ENCODE measurements around the gene STXBP2. TPM values are rescaled to one million over a fixed set of nuclear protein-coding genes. Genes with fewer than 3 reads are reported as not detected.

The STXBP2 gene
- polyA plus RNA-seq, 3 donors, result 43.6 to 114 (median 83.1) TPM

DNA sequence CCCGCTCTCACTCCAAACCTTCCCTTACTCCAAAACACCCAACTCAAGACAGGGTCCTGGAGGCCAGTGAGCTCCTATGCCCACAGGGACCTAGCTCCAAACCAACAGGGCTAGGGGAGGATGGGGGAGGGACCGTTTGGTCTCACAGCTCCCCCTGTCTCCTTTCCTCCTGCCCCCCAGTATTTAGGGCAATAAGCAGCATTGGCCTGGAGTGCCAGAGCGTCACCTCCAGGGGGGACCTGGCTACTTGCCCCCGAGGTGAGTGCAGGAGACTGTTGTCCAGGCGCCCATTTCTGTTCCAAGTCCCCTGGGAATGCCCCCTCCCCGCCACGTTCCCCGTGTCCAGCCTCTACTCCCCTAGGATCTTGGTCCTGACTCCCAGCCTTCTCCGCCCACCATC lies 32.7 kb downstream of the STXBP2 start:
- no peak overlapping the region for H3K27ac ChIP-seq (ENCODE audit: low read depth, low read length)
- 21 to 37% (median 30%) methylated on average over 9 of the region's 9 CpGs for WGBS, 3 donors

DNA sequence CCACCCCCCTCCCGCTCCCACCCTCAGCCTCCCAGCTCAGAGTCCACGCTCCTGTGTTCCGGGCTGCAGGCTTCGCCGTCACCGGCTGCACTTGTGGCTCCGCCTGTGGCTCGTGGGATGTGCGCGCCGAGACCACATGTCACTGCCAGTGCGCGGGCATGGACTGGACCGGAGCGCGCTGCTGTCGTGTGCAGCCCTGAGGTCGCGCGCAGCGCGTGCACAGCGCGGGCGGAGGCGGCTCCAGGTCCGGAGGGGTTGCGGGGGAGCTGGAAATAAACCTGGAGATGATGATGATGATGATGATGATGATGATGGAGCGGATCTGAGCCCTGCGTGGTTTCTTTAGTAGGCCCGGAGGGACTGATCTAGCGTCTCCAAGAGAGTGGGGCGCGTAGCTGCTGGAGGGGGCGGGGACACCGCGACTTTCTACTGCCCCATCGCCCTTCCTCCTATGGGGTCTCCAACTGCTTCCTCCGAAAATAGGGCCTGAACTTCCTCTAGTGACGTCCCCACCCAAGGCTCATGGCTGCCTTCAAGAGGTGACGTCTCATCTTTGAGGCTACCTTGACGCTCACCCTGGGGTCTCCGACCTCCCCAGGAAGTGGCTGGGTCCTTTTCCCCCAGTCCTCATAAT lies 33.4 kb downstream of the STXBP2 start:
- no peak overlapping the region for H3K27ac ChIP-seq (ENCODE audit: low read depth, low read length)
- 1 to 2% (median 1%) methylated on average over 40 to 43 of the region's 43 CpGs for WGBS, 3 donors

DNA sequence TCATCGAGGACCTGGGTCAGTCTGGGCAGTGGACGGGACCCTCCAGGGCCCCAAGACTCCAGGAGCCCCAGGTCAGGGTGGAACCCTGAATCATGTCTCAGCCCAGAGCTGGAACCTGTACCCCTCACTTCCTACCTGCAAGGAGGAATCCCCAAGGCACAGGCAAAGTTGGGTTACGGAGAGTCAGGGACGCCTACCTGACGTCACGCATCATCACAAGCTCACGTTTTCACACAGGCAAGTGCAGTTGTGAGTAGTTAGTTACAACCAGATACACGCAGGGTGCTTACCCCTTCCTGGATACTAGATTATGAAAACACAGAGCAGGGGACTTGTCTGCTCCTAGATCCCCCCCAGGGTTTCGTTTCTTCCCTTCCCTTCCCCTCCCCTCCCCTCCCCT lies 33.9 kb downstream of the STXBP2 start:
- H3K27ac ChIP-seq (ENCODE audit: low read depth, low read length), result no peak overlapping the region
- WGBS, 3 donors, result 19 to 43% (median 30%) methylated on average over 9 of the region's 9 CpGs

DNA sequence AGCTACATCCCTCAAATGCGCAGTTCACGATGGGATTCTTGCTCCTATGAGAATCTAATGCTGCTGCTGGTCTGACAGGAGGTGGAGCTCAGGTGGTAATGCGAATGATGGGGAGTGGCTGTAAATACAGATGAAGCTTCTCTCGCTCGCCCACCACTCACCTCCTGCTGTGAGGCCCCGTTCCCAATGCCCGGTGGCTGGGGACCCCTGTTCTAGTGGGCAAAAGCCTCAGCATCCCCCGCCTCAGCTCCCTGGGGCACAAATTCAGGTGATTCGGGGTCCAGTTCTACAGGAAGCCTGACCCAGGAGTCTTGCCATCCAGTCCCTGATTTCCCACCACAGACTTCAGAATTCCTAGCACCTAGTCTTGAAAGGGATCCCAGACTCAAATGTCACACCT lies 35.6 kb downstream of the STXBP2 start:
- 29 to 59% (median 54%) methylated on average over 9 of the region's 9 CpGs for WGBS, 3 donors
- no peak overlapping the region for H3K27ac ChIP-seq (ENCODE audit: low read depth, low read length)

DNA sequence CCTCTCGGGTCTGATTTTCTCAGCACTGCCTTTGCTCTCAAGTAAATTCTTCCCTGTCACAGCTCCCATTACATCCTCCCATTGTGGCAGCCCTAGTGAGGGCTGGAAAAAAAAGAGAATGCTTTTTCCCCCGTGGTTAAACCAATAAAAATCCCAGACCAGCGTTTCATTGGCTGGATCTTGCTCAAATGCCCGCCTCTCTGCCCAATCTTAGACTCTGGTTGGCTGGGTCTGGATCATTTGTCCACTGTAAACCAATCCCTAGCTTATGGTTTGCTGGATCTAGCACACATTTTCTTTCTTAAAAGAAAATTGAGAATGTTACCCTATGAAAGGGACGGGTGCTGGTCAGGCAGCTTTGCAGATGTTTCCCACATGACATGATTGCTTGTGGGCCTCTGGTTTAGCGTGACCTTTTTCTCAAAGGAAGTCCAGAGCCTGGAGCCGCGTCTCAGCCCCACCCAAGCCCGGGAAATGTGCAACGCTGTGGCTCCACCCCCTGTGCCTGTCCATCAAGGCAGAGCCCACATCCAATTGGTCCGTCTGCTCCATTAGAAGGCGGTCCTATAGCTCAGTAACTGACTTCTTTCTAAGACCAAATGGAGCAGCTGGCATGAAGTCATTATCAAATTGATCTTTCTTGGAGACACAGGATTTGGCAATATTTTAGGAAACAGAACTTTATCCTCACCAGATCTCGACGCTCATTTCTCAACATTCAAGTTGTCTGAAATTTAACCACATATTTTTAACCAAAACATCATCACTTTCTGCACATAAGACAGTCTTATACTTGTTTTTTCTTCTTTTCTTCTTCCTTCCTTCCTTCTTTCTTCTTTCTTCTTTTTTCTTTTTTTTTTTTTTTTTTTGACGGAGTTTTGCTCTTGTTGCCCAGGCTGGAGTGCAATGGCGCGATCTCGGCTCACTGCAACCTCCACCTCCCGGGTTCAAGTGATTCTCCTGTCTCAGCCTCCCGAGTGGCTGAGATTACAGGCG lies 37.4 kb downstream of the STXBP2 start:
- WGBS, 3 donors, result 42 to 51% (median 47%) methylated on average over 17 to 20 of the region's 21 CpGs
- H3K27ac ChIP-seq (ENCODE audit: low read depth, low read length), result no peak overlapping the region

DNA sequence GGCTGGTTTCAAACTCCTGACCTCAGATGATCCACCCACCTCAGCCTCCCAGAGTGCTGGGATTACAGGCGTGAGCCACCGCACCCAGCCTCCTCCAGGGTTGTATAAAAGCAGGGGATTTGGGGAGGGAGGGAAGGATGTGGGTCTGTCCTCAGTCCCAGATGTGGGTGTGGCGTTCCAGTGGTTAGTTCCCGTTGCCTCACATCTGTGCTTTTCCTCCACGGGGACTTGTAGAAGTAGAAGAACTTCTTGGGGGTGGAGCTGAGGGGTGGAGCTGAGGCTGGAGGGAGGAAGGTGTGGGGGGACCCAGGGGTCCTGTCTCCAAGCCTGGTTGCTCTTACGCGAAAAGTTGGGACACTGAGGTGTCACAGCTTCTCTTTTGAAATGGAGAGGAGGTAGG lies 39.5 kb downstream of the STXBP2 start:
- 17 to 39% (median 17%) methylated on average over 7 of the region's 7 CpGs for WGBS, 3 donors
- no peak overlapping the region for H3K27ac ChIP-seq (ENCODE audit: low read depth, low read length)

DNA sequence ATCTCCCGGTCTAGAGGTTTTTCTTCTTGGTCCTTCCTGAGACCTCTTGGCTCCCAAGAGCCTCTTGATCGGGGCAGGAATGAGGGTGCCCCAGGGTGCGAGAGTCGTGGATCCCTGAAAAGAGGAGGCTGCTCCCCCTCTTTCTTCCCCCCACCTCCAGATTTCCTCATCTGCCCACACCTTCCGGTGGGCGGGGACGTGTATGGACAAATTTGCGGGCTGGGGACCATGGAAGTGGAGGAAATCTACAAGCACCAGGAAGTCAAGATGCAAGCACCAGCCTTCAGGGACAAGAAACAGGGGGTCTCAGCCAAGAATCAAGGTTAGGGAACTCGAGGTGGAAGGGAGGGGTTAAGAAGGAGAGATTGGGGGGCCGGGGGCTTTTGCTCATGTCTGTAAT lies 39.9 kb downstream of the STXBP2 start, which contains the start of gene MCEMP1:
MCEMP1 (plus strand) TSS at position 237 of the 400 bp plus-strand sequence; CDS start at position 268, 31 bp downstream.
- WGBS, 3 donors, result 17 to 38% (median 22%) methylated on average over 10 of the region's 10 CpGs
- H3K27ac ChIP-seq (ENCODE audit: low read depth, low read length), result no peak within 1 kb of the TSS

DNA sequence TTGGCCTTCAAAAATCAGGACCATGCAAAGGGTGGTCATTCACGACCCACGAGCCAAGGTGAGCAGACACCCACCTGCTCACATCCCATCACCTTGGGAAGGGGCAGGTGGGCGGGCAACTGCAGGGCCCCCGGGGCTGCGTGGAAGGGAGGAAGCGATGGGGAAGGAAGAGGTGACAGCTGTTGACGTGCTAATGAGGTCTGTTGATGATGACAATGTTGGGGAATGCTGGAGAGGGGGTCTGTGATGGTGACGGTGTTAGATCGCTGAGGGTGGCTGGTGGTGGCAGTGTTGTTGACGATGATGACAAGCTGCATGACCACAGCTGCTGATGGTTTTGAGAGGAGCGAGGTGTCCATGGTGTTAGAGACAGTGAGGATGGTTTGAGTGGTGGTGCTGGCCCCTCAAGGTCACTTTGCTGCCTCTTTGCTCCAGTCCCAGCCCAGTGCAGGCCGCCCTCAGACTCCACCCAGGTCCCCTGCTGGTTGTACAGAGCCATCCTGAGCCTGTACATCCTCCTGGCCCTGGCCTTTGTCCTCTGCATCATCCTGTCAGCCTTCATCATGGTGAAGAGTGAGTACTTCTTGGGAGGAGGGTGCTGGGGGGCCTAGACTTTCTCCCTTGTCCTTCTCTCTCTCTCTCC lies 40.9 kb downstream of the STXBP2 start:
- H3K27ac ChIP-seq (ENCODE audit: low read depth, low read length), result peak overlapping the region; percentile 10
- WGBS, 3 donors, result 39 to 40% (median 39%) methylated on average over 12 of the region's 12 CpGs

DNA sequence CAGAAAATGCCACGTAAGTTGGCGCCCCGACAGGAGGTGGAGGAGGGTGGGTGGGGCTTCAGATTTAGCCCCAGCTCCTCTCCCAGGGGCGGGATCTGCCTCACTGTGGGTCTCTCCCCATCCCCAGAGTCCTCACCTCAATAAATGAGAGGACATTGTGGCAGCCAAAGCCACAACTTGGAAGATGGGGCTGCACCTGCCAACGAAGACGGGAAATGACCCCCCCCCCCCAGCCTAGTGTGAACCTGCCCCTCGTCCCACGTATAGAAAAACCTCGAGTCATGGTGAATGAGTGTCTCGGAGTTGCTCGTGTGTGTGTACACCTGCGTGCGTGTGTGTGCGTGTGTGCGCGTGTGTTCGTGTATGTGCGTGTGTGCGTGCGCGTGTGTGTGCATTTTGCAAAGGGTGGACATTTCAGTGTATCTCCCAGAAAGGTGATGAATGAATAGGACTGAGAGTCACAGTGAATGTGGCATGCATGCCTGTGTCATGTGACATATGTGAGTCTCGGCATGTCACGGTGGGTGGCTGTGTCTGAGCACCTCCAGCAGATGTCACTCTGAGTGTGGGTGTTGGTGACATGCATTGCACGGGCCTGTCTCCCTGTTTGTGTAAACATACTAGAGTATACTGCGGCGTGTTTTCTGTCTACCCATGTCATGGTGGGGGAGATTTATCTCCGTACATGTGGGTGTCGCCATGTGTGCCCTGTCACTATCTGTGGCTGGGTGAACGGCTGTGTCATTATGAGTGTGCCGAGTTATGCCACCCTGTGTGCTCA lies 42.3 kb downstream of the STXBP2 start:
- no peak overlapping the region for H3K27ac ChIP-seq (ENCODE audit: low read depth, low read length)
- WGBS, 3 donors, result 43 to 44% (median 44%) methylated on average over 30 of the region's 30 CpGs

DNA sequence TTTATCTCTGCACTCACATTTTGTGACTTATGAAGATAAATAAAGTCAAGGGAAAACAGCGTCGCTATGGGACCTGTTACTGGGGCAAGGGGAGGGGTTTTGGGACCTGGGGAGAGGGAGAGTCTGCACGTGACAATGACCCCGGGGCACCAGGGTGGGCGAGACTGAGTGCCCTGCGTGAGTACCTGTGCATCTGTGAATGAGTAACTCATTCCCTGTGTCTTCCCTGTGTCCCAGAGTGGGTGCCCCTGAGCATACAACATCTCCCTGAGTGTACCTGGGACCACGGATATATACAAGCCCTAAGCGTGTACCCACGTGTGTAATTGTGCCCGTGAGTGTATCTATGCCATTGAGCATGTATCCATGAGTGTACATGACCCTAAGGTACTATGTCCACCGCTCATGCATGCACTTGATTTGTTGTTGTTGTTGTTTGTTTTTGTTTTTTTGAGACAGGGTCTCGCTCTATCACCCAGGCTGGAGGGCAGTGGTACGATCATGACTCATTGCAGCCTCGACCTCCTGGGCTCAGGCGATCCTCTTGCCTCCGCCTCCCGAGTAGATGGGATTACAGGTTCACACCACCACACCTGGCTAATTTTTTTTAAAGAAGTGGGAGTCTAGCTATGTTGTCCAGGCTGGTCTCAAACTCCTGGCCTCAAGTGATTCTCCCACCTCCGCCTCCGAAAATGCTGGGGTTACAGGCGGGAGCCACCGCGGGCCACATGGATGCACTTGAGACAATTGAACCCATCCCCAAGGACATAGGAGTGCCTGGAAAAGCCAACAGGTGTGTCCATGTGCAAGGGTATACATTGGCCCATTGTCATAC lies 43.1 kb downstream of the STXBP2 start:
- 42 to 50% (median 47%) methylated on average over 22 of the region's 22 CpGs for WGBS, 3 donors
- H3K27ac ChIP-seq (ENCODE audit: low read depth, low read length), result no peak overlapping the region

DNA sequence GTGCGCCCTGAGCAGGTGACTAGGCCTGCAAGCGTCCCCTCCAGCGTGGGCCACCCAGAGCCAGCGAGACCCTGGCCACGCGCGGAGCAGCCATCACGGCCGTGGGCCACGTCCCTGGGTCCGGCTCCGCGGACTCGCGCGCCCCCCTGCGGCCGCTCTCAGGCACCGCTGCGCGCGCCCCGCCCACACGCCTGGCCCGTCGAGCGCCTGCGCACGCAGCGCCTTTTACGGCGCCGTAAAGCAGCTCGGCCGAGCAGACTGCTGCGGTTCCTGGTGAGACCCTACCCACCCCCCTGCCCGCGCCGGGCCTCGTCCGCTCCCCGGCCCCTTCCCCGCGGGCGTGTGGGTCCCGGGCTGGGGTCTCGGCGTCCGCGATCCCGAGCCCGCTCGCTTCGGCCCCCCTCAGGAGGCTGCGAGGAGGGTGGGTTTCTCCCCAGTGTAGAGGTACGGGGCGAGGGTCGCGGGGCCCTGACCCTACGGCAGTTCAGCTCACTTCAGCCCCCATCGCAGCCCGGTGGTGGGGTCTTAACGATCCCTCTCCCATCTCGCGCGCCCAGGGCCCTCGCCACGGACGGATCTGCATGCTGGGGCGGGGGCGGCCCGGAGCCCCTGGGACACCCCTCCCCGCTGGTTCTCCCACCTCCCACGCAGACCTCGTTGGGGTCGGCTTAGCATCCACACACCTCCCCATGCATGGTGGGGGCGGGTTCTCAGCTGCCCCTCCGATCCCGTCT lies 43.9 kb downstream of the STXBP2 start, which contains the start of gene TRAPPC5:
TRAPPC5 (plus strand) TSS at position 228 of the 734 bp plus-strand sequence. CDS start 1,421 bp downstream, outside the sequence.
- WGBS, 3 donors, result 0% methylated on average over 58 to 79 of the region's 79 CpGs

DNA sequence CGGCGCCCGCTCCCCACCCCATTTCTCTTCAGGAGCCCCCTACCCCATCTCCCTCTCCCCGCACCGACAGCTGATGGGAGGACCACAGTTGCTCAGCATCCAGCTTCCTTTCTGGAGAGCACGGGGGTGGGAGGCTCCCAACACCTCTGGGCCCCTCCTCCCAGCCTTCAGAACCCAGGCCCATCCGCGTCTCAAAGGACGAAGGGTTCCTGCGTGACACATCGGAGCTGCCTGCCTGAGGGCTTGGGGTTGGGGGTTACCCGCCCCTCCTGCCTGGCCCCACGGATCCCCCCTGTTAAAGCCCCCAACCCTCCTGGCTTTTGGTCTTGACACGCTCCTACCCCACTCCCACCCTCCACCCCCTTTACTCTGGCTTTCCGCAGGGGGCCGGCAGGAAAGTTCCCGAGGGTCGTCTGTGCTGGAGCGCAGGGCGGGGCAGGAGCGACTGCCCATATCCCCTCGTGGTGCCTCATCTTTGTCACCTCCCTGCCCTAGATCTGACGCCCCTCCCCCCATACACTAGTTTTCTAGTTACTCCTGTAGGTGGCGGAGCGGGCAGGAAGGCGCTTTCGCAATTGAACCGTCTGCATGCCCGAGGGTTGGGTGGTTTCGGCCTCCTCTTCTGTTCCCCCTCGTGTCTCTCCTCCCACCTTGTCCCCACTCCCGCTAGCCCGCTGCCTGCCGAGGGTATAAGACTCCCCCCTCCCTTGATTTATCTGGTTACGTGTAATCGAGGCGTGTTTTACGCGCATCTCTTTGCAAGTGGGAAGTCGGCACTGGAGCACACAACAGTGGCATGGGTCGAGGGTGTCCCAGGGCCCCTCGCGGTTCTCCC lies 44.6 kb downstream of the STXBP2 start:
- peak overlapping the region; percentile 38 for H3K27ac ChIP-seq (ENCODE audit: low read depth, low read length)
- WGBS, 3 donors, result 2 to 5% (median 3%) methylated on average over 43 of the region's 43 CpGs

More for the DNA sequence above, 43.9 kb downstream of the STXBP2 start, which contains the start of gene TRAPPC5:
- peak within 1 kb of the TSS; percentile 38 for H3K27ac ChIP-seq (ENCODE audit: low read depth, low read length)

DNA sequence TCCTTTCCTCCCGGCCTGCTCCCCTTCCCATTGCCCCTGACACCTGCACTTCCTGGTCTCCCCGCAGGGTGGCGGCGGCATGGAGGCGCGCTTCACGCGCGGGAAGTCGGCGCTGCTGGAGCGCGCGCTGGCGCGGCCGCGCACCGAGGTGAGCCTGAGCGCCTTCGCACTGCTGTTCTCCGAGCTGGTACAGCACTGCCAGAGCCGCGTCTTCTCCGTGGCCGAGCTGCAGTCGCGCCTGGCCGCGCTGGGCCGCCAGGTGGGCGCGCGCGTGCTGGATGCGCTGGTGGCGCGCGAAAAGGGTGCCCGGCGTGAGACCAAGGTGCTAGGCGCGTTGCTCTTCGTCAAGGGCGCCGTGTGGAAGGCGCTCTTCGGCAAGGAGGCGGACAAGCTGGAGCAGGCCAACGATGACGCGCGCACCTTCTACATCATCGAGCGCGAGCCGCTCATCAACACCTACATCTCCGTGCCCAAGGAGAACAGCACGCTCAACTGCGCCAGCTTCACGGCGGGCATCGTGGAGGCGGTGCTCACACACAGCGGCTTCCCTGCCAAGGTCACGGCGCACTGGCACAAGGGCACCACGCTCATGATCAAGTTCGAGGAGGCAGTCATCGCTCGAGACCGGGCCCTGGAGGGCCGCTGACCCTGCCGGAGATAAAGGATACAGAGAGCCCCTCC lies 45.4 kb downstream of the STXBP2 start:
- H3K27ac ChIP-seq (ENCODE audit: low read depth, low read length), result no peak overlapping the region
- WGBS, 3 donors, result 80 to 83% (median 81%) methylated on average over 54 to 74 of the region's 74 CpGs

DNA sequence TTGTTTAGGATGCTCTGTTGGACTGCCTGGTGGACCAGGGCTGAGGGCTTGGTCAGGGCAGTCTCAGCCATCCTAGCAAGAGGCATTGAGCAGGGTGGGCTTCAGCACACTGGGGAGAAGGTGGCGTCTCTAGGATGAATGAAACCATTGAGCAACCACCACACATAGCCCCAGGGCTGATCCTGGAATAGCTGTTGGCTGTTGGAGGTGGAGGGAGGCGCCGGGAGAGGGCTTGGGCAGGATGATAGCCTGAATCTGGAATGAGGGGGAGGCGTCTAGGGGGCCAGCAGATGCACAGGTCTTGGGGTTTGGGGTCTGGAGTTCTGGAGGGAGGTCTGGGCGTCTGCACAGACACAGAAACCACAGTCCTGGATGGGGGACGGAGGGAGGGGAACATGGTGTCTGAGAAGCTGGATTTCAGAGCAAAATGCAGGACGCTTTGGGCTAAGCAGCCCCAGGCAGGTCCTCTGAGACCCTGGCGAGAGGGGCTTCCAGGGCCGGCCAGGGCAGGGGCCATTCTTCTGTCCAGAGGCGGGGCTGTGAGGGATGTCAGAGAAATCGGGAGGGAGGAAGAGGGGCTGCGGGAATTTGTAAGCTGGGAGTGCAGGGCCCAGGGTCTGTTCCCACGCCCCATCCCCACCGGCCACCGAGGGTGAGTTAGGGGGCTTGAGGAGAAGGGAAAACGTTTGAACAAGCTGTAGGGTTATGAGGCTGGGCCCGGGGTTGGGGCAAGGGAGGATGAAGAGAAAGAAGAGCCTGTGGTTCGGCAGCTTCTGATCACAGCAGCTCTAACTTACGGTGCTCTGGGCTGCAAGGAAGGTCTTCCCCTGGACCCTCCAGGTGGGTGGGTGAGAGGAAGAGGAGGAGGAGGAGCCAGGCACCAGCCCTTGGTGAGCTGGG lies 48.9 kb downstream of the STXBP2 start:
- no peak overlapping the region for H3K27ac ChIP-seq (ENCODE audit: low read depth, low read length)
- 41 to 55% (median 47%) methylated on average over 19 of the region's 19 CpGs for WGBS, 3 donors

Measured in adipose tissue (tissue), 3 donors.